Bronchial epithelial cell (primary cell): Measurements from ENCODE around the gene MELTF. TPM values are rescaled to one million over a fixed set of nuclear protein-coding genes. Genes with fewer than 3 reads are reported as not detected.
A peak's percentile ranks its signal among the peaks of the same experiment; 100 is the strongest.

Experiments
- DNase-seq: peaks from one replicate; pipeline ENCODE4 v3.0.0-alpha.2; 2010; ENCODE audit warnings: low read depth
- FAIRE-seq: peaks from 2 replicates; lab custom pipeline; 2011; peaks lifted over from hg19 to GRCh38; lab: Jason Lieb, UNC
- H3K27me3 ChIP-seq: 2 replicates; pipeline ENCODE4 v1.5.1; 2011; ENCODE audit warnings: low read length; ENCODE audit not compliant: control insufficient read depth, insufficient read depth
- H3K36me3 ChIP-seq: 2 replicates; pipeline ENCODE4 v1.5.1; 2011; ENCODE audit warnings: low read length; ENCODE audit not compliant: control insufficient read depth, insufficient read depth
- H3K4me3 ChIP-seq: 2 replicates; pipeline ENCODE4 v1.5.1; 2011; ENCODE audit warnings: mild to moderate bottlenecking, low read depth, low read length, control low read depth
- total RNA-seq: library from RNA; depleted of rRNA; stranded (reverse); fragments of >200 nt; gene quantifications from 2 replicates; pipeline ENCODE4 v1.2.1, GENCODE V29; 2014
- TF ChIP-seq, protein P1 (sequence below): IDR thresholded peaks from 2 replicates; pipeline ENCODE4 v1.5.1; 2011; ENCODE audit warnings: mild to moderate bottlenecking, moderate library complexity, low read length, control low read depth, inconsistent platforms; ENCODE audit not compliant: insufficient read depth, severe bottlenecking

Gene MELTF
- total RNA-seq, 1 donor from 2014 or later: 2.1 TPM

DNA sequence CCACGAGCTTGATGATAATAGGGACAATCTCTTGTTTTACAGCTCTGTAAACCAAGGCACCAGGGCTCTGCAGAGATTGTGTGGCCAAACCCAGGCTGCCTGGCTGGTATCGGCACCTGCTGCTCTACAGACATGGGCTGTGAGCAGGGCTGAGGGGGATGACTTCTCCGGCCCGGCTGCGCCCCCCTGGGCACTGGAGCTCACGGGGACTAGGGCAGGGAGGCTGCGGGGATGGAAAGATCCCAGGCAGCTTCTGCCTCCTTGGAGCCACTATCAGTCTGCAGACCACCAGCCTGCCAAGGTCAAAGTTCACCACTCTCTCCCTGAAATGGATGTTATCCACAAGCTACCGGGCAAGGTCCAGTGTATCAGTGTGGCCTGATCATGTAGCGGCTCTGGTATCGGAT, 39.0 kb downstream of the MELTF start:
- FAIRE-seq: no peak
- no peak overlapping the region for H3K4me3 ChIP-seq
- TF ChIP-seq, protein P1, sequence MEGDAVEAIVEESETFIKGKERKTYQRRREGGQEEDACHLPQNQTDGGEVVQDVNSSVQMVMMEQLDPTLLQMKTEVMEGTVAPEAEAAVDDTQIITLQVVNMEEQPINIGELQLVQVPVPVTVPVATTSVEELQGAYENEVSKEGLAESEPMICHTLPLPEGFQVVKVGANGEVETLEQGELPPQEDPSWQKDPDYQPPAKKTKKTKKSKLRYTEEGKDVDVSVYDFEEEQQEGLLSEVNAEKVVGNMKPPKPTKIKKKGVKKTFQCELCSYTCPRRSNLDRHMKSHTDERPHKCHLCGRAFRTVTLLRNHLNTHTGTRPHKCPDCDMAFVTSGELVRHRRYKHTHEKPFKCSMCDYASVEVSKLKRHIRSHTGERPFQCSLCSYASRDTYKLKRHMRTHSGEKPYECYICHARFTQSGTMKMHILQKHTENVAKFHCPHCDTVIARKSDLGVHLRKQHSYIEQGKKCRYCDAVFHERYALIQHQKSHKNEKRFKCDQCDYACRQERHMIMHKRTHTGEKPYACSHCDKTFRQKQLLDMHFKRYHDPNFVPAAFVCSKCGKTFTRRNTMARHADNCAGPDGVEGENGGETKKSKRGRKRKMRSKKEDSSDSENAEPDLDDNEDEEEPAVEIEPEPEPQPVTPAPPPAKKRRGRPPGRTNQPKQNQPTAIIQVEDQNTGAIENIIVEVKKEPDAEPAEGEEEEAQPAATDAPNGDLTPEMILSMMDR: no peak

DNA sequence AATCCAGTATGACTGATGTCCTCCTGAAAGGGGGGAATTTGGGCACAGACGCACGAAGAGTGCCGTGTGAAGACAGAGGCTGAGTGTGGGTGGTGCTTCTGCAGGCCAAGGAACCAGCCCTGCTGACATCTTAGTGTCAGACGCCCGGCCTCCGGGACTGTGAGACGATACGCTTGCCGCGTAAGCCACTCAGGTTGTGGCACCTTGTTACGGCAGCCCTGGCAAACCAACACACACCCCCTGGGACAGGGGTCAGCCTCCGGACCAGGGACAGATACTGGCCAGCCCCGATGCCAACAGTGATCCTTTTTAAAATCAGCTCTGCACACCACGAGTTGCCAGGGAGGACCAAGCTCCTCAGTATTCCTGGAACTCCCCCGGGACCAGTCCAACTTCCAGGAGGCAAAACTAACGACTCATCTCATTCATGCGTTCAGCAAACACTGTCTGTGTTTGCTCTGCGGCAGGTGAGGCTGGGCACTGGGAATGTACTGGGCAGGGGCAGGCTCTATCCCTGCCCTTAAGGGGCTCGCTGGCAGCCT, 39.8 kb downstream of the MELTF start:
- DNase-seq: no peak

More for the DNA sequence above, 39.0 kb downstream of the MELTF start:
- no peak for DNase-seq
- no peaks in the 10 kb centered on the region for H3K27me3 ChIP-seq
- no peaks in the 10 kb centered on the region for H3K36me3 ChIP-seq

DNA sequence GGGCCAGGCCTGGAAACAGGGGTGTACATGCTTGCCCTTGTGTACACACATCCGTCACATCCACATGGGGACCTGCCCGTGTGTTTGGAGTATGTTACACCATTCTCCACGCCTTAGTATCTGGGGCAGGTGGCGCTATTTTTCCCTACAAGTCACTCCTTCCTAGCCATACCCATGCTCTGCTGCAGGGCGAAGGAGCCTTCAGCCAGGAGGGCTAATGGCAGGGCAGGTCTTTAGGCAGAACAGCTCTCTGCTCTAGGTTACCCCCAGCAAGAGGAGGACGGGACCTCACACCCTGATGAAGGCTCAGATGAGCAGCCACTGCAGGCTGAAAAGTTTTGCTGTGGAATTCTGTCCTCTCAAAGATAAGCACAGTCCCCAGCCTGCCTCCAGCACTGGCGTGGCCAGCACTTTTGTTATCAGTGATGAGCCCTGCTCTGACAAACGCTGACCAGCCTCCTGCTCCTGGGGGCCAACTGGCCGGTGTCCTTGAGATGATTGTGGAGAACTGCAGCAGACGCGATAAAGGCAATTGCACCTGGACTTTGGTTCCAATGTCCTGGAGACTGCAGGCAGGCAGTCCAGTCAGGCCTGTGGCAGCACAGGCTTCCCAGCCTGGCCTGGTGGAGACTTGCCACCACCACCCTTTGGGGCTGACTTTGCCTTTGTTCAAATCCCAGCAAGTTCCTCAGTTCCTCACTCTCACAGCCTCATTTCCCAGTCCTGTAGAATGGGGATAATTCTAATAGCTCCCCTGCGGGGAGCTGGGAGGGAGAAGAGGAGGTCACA, 41.2 kb downstream of the MELTF start:
- FAIRE-seq: no peak
- peak; percentile 43 for DNase-seq
- TF ChIP-seq, protein P1: peak; percentile 35
- no peaks in the 10 kb centered on the region for H3K36me3 ChIP-seq
- H3K27me3 ChIP-seq: no peaks in the 10 kb centered on the region
- H3K4me3 ChIP-seq: no peak overlapping the region

More for the DNA sequence above, 39.8 kb downstream of the MELTF start:
- H3K4me3 ChIP-seq: no peak overlapping the region
- no peaks in the 10 kb centered on the region for H3K27me3 ChIP-seq
- no peaks in the 10 kb centered on the region for H3K36me3 ChIP-seq
- TF ChIP-seq, protein P1: no peak
- FAIRE-seq: no peak

DNA sequence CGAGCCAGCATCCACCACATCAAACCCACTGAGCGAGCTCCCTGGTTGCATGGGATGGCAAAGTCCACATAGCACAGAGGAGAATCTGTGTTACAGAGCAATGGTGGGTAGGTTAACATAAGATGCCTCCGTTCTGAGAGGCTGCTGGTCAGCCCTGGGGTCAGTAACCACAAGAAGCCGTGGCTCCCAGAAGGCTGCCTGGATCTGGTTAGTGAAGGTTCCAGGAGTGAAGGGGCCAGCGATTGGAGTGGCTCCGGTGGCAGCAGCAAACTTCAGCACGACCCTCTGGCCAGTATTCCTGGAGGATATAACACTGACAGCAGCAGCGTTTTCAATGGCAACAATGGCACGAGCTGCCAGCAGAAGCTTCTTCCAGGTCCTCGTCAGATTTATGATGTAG, 42.6 kb downstream of the MELTF start:
- TF ChIP-seq, protein P1: no peak
- DNase-seq: no peak
- no peaks in the 10 kb centered on the region for H3K27me3 ChIP-seq
- no peak overlapping the region for H3K4me3 ChIP-seq
- FAIRE-seq: no peak
- no peaks in the 10 kb centered on the region for H3K36me3 ChIP-seq

DNA sequence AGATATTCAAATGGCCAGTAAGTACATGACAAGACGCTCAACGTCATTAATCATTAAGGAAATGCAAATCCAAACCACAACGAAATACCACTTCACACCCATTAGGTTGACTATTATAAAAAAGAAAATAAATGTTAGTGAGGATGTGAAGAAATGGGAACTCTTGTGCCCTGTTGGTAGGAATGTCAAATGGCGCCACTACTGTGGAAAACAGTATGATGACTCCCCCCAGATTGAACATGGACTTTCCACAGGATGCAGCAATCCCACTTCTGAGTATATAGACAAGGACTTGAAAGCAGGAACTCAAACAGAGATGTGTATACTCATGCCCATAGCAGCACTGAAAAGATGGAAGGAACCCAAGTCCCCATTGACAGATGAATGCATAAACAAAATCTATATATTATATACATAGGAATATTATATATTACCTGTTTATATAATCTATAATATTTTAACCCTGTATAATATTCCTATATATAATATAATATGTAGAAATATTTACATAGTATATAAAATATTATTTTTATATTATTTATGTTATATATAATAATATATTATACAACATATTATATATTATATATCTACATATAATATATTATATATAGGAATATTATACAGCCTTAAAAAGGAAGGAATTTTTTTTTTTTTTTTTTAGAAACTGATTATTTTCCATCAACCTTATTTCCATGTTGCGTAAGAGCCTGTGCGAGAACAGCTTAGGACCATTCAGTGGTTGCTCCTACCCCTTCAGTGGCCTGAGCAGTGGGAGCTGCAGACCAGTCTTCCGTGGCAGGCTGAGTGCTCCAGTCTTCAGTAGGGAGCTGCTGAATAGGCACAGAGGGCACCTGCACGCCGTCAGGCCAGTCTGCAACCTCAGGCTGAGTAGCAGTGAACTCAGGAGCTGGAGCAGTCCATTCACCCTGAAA, 43.4 kb downstream of the MELTF start:
- FAIRE-seq: no peak
- H3K4me3 ChIP-seq: no peak overlapping the region
- DNase-seq: no peak
- TF ChIP-seq, protein P1: no peak
- H3K36me3 ChIP-seq: no peaks in the 10 kb centered on the region
- H3K27me3 ChIP-seq: no peaks in the 10 kb centered on the region
